ENCODE results near the gene RAP2A. TPM values are rescaled to one million over a fixed set of nuclear protein-coding genes. Genes with fewer than 3 reads are reported as not detected.

The RAP2A gene
- total RNA-seq, 1 experiment from 2014 or later = 32.1 TPM

- Histone ChIP-seq H3K4me2 (ENCODE audit: insufficient read depth, insufficient read length, low read length) (no peak overlapping the region), H3K18ac (ENCODE audit: insufficient read length, low read depth, low read length) (no peak overlapping the region), H4K5ac (ENCODE audit: insufficient read length, low read depth, low read length) (no peak overlapping the region), H3K79me2 (ENCODE audit: insufficient read depth, low read length) (no peaks in the 10 kb centered on the region), H2AK5ac (ENCODE audit: insufficient read length, low read length) (no peak overlapping the region), H4K8ac (replicated peaks; ENCODE audit: insufficient read length, low read depth, low read length) (no peak overlapping the region), H3K56ac (ENCODE audit: insufficient read length, low read depth, low read length) (no peak overlapping the region), H3K23ac (ENCODE audit: insufficient read length, low read depth, low read length) (no peak overlapping the region), H2BK20ac (ENCODE audit: low read depth, low read length, poor library complexity, severe bottlenecking) (no peak overlapping the region), H3K9ac (ENCODE audit: extremely low read depth, insufficient read length, low read length) (no peak overlapping the region), H4K20me1 (ENCODE audit: control insufficient read depth, insufficient read depth, insufficient read length) (no peaks in the 10 kb centered on the region), H3K23me2 (ENCODE audit: insufficient read length, low read depth, low read length, poor library complexity, severe bottlenecking) (no peaks in the 10 kb centered on the region), H3K4me1 (ENCODE audit: insufficient read depth, low read length) (peaks cover 2% of the 10 kb centered on the region; the same call in 1 of the 2 replicates), H2AFZ (ENCODE audit: low read length) (no peak overlapping the region), H3K4ac (ENCODE audit: low read depth, low read length) (no peak overlapping the region), H2BK15ac (ENCODE audit: low read depth, low read length) (no peak overlapping the region), H3K9me3 (ENCODE audit: control insufficient read depth, low read depth, low read length) (no peaks in the 10 kb centered on the region), H2BK120ac (ENCODE audit: low read depth, low read length, poor library complexity, severe bottlenecking) (no peak overlapping the region), H2BK5ac (ENCODE audit: insufficient read length, low read length) (no peak overlapping the region), H3T11ph (ENCODE audit: low read length) (no peak overlapping the region), H3K27me3 (ENCODE audit: insufficient read depth, low read length) (no peaks in the 10 kb centered on the region), H3K79me1 (ENCODE audit: insufficient read depth, low read depth, low read length, poor library complexity, severe bottlenecking) (no peaks in the 10 kb centered on the region), H3K14ac (ENCODE audit: insufficient read depth, low read length) (no peak overlapping the region), H3K27ac (ENCODE audit: insufficient read length, low read depth, low read length) (no peak overlapping the region), H4K91ac (ENCODE audit: insufficient read length, low read depth, low read length) (no peak overlapping the region), H2BK12ac (ENCODE audit: insufficient read length, low read depth, low read length) (no peak overlapping the region)
- Mint-ChIP-seq H3K36me3 (ENCODE audit: insufficient read depth in 1 of 3, low read depth in 3 of 3) (no peaks in the 10 kb centered on the region), H3K27me3 (ENCODE audit: low read depth) (no peaks in the 10 kb centered on the region), H3K4me1 (peaks cover 0 to 3% of the 10 kb centered on the region in 2 experiments; a peak in 2 of 4 replicates), H3K4me3 (no peak overlapping the region), H3K9me3 (no peaks in the 10 kb centered on the region), H3K27ac (no peak overlapping the region)
- WGBS (ENCODE audit: extremely low coverage, insufficient read length, low lambda C conversion rate) = no CpG with 5 or more reads among the region's 4 CpGs
- DNase-seq = no peak
- TF ChIP-seq, protein P1, sequence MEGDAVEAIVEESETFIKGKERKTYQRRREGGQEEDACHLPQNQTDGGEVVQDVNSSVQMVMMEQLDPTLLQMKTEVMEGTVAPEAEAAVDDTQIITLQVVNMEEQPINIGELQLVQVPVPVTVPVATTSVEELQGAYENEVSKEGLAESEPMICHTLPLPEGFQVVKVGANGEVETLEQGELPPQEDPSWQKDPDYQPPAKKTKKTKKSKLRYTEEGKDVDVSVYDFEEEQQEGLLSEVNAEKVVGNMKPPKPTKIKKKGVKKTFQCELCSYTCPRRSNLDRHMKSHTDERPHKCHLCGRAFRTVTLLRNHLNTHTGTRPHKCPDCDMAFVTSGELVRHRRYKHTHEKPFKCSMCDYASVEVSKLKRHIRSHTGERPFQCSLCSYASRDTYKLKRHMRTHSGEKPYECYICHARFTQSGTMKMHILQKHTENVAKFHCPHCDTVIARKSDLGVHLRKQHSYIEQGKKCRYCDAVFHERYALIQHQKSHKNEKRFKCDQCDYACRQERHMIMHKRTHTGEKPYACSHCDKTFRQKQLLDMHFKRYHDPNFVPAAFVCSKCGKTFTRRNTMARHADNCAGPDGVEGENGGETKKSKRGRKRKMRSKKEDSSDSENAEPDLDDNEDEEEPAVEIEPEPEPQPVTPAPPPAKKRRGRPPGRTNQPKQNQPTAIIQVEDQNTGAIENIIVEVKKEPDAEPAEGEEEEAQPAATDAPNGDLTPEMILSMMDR (conservative IDR thresholded peaks at IDR 0.05) = no peak
These were observed 65.2 kb downstream of the RAP2A start for GRCh38 chr13:97499181-97499580.
